GM12874 (cell line): ENCODE results near the gene NRIP2.

Source experiments
- TF ChIP-seq, protein P1 (sequence below): IDR thresholded peaks from 2 replicates; pipeline ENCODE4 v1.5.1; 2011; ENCODE audit warnings: low read depth, mild to moderate bottlenecking, control low read depth, low read length, moderate library complexity; ENCODE audit not compliant: insufficient read depth

NRIP2 gene

DNA sequence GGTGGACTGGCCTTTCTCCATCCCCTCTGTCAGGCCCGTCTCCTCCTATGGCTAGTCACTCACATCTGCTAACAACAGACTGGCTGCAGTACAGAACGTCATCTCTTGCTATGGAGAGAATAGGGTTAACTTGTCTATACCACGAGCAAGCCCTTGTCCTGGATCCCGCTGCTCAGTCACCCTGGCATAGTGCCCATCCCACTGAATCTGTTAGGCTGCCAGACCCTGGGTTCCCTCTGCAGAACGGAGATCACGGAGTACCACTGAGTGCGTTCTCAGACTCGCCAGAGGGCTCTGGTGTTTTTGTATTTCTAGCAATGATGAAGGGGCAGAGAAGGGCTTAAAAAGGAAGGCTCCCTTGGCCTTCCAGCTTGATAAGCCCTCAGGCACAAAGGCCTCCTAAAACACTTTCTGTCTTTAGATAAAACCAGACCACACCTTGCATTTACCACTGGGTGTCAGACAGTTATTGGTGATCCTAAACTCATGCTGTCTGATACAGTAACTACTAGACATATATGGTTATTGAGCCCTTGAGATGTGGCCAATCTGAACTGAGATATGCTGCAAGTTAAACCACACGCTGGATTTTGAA lies 6.3 kb upstream of the NRIP2 start:
- TF ChIP-seq, protein P1, sequence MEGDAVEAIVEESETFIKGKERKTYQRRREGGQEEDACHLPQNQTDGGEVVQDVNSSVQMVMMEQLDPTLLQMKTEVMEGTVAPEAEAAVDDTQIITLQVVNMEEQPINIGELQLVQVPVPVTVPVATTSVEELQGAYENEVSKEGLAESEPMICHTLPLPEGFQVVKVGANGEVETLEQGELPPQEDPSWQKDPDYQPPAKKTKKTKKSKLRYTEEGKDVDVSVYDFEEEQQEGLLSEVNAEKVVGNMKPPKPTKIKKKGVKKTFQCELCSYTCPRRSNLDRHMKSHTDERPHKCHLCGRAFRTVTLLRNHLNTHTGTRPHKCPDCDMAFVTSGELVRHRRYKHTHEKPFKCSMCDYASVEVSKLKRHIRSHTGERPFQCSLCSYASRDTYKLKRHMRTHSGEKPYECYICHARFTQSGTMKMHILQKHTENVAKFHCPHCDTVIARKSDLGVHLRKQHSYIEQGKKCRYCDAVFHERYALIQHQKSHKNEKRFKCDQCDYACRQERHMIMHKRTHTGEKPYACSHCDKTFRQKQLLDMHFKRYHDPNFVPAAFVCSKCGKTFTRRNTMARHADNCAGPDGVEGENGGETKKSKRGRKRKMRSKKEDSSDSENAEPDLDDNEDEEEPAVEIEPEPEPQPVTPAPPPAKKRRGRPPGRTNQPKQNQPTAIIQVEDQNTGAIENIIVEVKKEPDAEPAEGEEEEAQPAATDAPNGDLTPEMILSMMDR: no peak

DNA sequence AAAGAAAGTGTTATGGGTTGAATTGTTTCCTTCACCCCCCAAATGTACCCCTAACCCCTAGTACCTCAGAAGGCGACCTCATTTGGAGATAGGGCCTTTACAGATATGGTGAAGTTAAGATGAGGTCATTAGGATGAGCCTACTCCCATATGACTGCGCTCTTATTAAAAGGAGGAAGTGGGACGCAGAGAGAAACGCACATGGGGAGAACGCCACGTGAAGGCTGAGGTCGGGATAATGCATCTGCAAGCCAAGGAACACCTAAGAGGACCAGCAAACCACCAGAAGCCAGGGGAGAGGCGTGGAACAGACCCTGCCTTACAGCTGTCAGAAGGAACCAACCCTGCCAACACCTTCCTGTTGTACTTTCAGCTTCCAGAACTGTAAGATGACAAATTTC lies 1.7 kb upstream of the NRIP2 start:
- TF ChIP-seq, protein P1: no peak

DNA sequence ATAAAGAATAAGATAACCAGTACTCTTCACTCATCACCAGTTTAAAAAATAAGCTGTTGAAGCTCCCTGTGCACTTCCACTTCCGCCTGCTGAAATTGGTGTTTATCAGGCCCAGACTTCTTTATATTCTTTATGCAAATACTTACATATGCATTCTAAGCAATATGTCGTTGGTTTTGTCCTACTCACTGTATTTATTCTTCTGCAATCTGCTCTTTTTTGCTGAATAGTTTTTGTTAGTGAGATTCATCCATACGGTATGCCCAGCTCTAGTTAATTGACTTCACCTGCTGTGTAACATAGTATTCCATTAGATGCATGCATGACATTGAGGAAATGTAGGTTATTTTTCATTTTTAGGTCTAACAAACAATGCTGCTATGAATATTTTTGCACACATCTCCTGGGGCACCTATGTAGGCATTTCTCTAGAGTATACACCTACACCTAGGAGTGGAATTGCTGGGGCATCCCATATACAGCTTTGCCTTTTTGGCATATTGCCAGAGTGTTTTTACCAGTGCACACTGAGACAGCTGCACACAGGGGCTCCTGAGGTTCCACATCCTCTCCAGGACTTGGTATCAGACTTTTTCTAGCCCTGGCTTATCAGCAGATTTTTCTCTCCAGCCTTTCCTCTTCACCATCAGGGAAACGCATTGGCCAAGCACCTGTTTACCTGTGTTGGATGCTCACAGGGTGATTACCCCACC lies 1.0 kb upstream of the NRIP2 start:
- TF ChIP-seq, protein P1: no peak

DNA sequence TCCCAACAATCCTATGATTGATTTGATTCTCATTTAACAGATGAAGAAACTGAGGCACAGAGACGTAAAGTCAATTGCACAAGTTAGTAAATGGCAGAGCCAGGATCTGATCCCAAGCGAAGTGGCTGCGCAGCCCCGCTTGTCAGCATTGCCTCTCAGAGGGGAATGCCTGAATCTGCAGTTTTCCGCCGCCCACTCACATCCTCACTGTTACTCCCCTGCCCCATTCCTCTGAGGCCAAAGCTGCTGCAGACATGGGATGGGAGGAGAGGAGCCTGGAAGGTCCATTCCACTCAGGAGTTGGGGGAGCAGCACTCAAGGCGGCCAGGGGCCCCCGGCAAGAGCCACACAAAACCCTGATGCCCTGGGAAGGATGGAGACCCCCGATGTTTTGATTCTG lies 1.0 kb downstream of the NRIP2 start:
- TF ChIP-seq, protein P1: no peak

DNA sequence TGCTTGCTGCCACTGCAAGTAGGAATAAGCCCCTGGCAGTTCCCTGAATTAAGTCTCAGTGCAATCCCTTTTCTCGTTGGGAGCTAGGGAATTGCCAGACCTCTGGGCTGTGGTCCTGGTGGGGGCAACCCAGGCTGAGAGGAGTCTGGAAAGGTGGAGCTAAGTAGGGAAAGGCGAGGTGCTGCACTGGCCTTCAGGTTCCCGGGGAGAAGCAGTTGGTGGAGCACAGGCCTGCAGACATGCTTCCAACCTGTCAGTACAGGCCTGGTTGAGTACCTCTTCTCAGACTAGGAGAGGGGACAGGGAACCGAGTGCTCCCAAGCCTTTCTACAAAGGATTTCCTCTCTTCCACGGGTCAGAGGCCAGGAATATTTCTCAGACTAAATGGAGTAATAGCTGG lies 1.5 kb downstream of the NRIP2 start:
- TF ChIP-seq, protein P1: no peak

DNA sequence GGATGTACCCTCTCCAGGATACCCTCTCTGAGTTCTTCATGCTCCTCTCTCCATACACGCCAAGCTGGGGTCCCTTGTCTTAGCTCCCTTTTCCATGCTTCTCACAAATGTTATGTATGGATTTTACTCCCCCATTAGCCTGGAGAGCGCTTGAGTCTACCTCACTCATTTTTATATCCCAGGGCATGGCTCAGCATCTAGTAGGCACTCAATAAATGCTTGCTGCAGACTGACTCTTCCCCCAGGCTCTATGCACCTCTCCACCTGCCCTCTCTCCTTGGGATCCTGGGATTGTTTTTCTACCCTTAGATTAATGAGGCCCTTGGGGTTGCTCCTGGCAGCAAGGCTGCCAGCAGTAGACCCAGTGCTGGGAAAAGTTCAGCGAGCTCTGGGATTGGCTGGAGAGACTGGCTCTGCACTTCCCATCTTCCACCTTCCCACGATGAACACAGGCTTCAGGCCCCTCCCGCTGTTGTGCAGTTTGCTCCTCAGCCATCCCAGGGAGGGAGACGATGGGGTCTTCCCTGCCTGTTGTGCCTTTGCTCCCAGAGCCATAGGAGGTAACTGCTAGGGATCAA lies 2.2 kb downstream of the NRIP2 start:
- TF ChIP-seq, protein P1: no peak

DNA sequence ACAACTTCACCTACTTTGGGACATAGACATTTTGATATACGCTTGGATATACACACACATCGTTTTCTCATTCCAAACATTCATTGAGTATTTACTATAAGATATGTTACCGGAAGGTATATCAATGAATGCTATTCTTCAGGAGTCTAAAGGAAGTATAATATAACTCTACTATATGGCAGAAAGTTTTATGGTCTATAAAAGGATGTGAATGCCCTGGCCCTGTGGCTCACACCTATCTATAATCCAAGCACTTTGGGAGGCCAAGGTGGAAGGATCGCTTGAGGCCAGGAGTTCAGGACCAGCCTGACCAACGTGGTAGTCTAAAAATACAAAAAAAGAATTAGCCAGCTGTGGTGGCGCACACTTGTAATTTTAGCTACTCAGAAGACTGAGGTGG lies 5.6 kb downstream of the NRIP2 start:
- TF ChIP-seq, protein P1: no peak
